Activated naive CD4-positive, alpha-beta T cell (primary cell): ENCODE results near the gene ZNF746.

Experiments used
- DNase-seq, 4 experiments: peaks; one replicate each; lab custom pipeline; 2025; lab: John Stamatoyannopoulos, UW

The ZNF746 gene

GRCh38 chr7:149490083-149490760 lies 7.4 kb downstream of the ZNF746 start:
- no peak for DNase-seq

GRCh38 chr7:149489391-149490024 lies 8.1 kb downstream of the ZNF746 start:
- no peak for DNase-seq

- no peak for DNase-seq
Measured at GRCh38 chr7:149479568-149479967, 18.0 kb downstream of the ZNF746 start.

- no peak for DNase-seq
Measured at GRCh38 chr7:149478754-149479153, 18.9 kb downstream of the ZNF746 start.

GRCh38 chr7:149477494-149478443 lies 19.8 kb downstream of the ZNF746 start:
- DNase-seq, result no peak

- no peak for DNase-seq
Measured at GRCh38 chr7:149476791-149477190, 20.8 kb downstream of the ZNF746 start.

- no peak for DNase-seq
Measured at GRCh38 chr7:149475121-149476045, 22.2 kb downstream of the ZNF746 start.

GRCh38 chr7:149474309-149475120 lies 23.1 kb downstream of the ZNF746 start:
- DNase-seq, result no peak

GRCh38 chr7:149473251-149473650 lies 24.4 kb downstream of the ZNF746 start:
- no peak for DNase-seq

GRCh38 chr7:149471289-149471953 lies 26.2 kb downstream of the ZNF746 start:
- no peak for DNase-seq

GRCh38 chr7:149469806-149470205 lies 27.8 kb downstream of the ZNF746 start:
- no peak for DNase-seq

- no peak for DNase-seq
Measured at GRCh38 chr7:149468208-149468607, 29.4 kb downstream of the ZNF746 start.

GRCh38 chr7:149467321-149467859 lies 30.2 kb downstream of the ZNF746 start:
- no peak for DNase-seq

- no peak for DNase-seq
Measured at GRCh38 chr7:149466364-149466763, 31.2 kb downstream of the ZNF746 start.

- no peak for DNase-seq
Measured at GRCh38 chr7:149463500-149464161, 34.0 kb downstream of the ZNF746 start.

- no peak for DNase-seq
Measured at GRCh38 chr7:149462101-149462520, 35.5 kb downstream of the ZNF746 start.

- peak; percentile 47 to 73 (median 60) for DNase-seq
Measured at GRCh38 chr7:149460493-149461277, 36.9 kb downstream of the ZNF746 start, which contains the start of gene ZNF777. Gene ZNF777 (minus strand): TSS chr7:149461062. CDS start chr7:149456022, 5,040 bp downstream.
